ENCODE measurements around the gene SHOX. TPM values are rescaled to one million over a fixed set of nuclear protein-coding genes. Genes with fewer than 3 reads are reported as not detected.
"Not testable (repeated sequence)": the region's sequence is repeated elsewhere in the genome, so short reads cannot be mapped to it uniquely, and the experiment has no call there.

The SHOX gene
- total RNA-seq, 2 donors from 2014 or later = not detected

DNA sequence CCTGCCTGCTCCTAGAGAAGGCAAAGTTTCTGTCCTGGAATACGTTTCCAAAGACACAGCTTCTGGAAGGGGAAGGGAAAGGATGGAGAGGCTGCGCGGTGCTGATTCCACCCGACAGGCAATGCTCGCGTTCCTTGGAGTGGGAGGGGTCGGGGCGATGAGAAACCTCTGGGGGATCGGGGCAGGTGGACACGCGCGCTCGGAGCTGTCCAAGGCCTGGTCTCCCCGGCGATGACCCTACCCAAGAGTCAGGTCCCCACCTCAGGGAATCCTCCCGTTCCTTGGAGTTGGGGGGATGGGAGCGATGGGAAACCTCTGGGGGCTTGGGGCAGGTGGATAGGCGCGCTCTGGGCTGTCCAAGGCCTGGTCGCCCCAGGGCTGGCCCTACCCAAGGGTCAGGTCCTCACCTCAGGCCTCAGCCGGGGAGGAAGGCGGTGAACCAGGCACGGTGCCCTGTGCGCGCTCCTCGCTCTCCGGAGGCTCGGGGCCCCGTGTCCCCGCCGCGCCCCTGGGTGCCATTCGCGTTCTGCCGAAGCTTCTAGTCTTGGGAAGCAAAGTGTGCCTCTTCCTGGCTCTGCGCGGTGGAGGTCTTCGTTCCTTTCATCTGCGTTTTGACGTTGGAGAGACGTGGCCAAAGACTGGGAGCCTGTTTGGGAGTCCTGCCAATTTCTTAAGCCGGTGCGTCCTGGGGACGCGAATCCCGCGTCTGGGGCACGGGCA, 10.6 kb upstream of the SHOX start:
- intact Hi-C loops (cut with DNase I) = no loop called here
- DNase-seq (ENCODE audit: low spot score) = peak; percentile 57

DNA sequence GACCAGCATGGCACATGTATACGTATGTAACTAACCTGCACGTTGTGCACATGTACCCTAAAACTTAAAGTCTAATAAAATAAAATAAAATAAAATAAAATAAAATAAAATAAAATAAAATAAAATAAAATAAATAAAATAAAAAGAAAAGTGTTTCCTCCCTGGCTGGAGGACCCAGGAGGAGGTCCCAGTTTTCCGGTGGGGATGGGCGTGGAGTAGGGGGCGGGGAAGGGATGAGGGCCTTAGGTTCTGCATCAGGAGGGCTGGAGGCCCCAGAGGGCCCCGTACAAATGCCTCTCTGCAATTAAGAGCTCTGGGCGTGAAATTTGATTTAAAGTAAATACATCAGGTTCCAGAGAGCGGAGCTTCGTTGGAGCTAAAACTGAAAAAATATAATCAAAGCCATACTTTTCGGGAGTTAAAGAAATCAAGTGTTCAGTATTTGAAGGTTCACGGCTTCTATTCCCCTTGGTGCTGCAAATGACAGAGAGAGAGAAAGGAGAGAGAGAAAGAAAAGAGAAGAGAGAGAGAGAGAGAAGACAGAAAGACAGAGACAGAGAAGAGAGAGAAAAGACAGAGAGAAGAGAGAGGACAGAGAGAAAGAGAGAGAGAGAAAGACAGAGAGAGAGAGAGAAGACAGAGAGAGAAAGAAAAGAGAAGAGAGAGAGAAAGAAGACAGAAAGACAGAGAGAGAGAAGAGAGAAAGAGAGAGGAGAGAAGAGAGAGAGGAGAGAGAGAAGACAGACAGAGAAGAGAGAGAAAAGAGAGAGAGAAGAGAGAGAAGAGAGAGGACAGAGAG, 8.7 kb upstream of the SHOX start:
- intact Hi-C loops (cut with DNase I) = no loop called here
- DNase-seq (ENCODE audit: low spot score) = no peak

DNA sequence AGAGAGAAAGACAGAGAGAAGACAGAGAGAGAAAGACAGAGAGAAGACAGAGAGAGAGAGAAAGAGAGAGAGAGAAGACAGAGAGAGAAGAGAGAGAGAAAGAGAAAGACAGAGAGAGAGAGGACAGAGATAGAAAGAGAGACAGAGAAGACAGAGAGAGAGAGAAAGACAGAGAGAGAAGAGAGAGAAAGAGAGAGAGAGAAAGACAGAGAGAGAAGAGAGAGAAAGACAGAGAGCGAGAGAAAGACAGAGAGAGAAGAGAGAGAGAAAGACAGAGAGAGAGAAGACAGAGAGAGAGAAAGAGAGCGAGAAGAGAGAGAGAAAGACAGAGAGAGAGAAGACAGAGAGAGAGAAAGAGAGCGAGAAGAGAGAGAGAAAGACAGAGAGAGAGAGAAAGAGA, 7.8 kb upstream of the SHOX start:
- DNase-seq (ENCODE audit: low spot score) = not testable (repeated sequence)

DNA sequence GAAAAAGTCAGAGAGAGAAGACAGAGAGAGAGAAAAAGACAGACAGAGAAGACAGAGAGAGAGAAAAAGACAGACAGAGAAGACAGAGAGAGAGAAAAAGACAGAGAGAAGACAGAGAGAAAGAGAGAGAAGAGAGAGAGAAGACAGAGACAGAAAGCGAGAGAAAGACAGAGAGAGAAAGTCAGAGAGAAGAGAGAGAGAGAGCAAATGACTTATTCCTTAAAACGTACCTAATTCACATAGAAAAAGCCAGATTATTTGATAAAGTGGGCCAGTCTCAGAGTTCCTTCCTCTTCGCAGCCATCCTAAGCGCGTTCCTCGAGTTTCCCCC, 7.4 kb upstream of the SHOX start:
- intact Hi-C loops (cut with DNase I) = no loop called here
- no peak for DNase-seq (ENCODE audit: low spot score)

More for the DNA sequence above, 7.8 kb upstream of the SHOX start:
- intact Hi-C loops (cut with DNase I) = not testable (repeated sequence)

DNA sequence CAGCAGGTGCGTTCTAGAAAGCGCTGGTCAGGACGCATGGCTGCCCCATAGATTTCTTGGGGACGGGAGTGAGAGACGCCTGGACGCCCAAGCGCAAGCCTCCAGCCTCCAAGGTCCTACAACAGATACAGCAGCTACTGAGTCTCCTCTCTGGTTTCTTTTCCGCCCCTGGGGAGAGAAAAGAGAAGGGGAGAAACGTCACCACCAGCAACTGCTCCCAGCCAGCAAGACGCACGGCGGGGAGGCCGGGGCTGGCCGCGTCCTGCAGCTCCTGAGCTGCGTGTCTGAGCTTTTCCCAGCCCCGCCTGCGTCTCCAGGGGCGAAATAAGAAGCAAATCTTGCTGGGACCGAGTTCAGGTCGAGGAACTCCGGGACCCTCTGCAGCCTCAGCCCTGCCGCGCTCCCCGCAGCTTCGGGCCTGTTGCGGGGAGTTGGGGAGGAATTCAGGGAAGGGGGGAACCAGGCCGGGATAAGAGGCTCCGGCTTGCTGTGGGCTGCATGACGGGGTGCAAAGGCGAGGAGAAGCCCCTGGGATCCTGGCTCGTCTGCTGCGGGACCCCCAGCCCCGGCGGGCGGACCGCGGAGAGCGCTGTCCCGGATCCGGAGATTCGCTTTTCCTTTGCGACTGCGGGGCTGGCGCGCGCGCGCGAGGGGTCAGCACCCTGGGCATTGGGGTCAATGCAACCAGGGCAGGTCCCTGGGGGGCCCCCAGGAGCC, 6.8 kb upstream of the SHOX start:
- intact Hi-C loops (cut with DNase I) = no loop called here
- peak; percentile 64 for DNase-seq (ENCODE audit: low spot score)

DNA sequence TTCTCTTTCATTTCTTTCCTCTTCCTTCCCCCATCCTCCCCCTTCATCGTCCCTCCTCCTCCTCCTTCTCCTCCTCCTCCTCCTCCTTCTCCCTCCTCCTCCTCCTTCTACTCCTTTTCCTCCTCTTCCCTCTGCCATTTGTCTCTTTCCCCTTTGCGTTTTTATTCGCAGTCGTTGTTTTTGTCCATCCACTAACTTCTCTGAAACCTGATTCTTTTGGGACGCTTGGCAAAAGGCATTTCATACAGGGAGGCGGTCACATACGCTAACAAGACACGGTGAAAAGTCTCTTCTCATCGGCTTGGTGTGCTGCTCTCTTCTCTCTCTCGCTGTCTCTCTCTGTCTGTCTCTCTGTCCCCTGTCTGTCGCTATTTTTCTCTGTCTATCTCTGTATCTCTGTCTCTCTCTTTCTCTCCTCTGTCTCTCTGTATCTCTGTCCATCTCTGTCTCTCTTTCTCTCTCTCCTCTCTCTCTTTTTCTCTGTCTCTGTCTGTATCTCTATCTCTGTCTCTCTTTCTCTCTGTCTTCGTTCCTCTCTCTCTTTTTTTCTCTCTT, 5.4 kb upstream of the SHOX start:
- no peak for DNase-seq (ENCODE audit: low spot score)
- intact Hi-C loops (cut with DNase I) = no loop called here

DNA sequence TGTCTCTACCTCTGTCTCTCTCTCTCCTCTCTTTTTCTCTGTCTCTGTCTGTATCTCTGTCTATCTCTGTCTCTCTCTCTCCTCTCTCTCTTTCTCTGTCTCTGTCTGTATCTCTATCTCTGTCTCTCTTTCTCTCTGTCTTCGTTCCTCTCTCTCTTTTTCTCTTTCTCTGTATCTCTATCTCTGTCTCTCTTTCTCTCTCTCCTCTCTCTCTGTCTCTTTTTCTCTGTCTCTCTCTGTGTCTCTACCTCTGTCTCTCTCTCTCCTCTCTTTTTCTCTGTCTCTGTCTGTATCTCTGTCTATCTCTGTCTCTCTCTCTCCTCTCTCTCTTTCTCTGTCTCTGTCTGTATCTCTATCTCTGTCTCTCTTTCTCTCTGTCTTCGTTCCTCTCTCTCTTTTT, 4.5 kb upstream of the SHOX start:
- DNase-seq (ENCODE audit: low spot score); intact Hi-C loops (cut with DNase I): not testable (repeated sequence)

DNA sequence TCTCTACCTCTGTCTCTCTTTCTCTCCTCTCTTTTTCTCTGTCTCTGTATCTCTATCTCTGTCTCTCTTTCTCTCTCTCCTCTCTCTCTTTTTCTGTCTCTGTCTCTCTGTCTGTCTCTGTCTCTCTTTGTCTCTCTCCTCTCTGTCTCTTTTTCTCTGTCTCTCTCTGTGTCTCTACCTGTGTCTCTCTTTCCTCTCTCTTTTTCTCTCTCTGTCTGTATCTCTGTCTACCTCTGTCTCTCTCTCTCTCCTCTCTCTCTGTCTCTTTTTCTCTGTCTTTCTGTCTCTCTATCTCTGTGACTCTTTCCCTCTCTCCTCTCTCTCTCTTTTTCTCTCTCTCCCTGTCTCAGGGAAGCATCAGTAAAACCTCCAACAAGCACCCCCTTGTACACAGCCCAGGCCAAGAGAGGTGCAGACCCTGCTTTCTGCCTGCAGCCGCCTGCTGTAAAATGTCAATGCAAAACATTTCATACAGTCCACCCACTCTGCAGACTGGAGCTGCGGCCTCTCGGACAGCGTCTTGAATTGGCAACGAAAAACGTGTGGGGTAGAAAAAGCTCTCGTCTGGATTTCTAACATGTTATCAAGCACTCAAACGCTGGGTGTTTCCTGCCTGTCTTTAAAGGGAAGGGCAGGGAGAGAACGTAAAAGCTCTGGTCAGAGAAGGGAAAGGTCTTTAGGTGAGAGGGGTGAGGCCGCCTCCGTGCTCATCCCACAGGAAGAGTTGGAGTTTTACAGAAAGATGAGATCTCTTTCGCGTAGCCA, 3.7 kb upstream of the SHOX start:
- no peak for DNase-seq (ENCODE audit: low spot score)

DNA sequence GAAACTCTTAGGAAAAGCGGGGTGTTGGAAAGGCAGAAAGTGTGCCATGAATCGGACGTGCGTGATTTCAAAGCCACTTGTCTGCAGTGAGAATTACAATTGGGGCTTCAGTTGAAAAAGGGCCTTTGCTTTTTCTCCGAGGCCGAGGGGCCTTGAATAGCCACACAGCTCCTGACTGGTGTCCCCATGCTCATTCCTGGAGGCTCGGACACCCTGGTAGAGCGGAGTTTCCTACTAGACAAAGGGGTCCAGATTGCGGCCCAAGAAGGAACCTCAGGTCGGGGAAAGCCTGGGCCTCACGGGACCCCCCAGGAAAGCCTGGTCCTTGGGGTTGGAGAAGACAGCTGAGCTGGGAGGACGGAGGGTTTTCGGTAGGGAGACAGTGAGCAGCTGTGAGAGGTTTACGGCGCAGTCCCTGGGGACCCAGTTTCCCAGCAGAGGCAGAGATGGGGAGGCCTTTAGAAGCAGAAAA, 3.0 kb upstream of the SHOX start:
- intact Hi-C loops (cut with DNase I) = no loop called here
- DNase-seq (ENCODE audit: low spot score) = peak; percentile 43

More for the DNA sequence above, 3.7 kb upstream of the SHOX start:
- intact Hi-C loops (cut with DNase I) = no loop called here

DNA sequence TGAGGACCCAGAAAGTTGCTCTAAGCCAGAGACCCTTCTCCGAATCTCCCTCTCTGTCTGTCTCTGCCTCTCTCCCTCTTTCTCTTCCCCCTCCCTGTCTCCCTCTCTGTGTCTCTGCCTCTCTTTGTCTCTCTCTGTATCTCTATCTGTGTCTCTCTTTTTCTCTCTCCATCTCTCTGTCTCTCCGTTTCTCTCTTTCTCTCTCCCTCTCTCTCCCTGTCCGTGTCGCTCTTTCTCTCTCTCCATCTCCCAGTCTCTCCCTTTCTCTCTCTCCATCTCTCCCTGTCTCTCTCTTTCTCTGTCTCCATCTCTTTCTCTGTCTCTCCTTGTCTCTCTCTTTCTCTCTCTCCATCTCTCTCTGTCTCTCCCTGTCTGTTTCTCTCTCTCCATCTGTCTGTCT, 2.6 kb upstream of the SHOX start:
- intact Hi-C loops (cut with DNase I) = no loop called here
- no peak for DNase-seq (ENCODE audit: low spot score)

DNA sequence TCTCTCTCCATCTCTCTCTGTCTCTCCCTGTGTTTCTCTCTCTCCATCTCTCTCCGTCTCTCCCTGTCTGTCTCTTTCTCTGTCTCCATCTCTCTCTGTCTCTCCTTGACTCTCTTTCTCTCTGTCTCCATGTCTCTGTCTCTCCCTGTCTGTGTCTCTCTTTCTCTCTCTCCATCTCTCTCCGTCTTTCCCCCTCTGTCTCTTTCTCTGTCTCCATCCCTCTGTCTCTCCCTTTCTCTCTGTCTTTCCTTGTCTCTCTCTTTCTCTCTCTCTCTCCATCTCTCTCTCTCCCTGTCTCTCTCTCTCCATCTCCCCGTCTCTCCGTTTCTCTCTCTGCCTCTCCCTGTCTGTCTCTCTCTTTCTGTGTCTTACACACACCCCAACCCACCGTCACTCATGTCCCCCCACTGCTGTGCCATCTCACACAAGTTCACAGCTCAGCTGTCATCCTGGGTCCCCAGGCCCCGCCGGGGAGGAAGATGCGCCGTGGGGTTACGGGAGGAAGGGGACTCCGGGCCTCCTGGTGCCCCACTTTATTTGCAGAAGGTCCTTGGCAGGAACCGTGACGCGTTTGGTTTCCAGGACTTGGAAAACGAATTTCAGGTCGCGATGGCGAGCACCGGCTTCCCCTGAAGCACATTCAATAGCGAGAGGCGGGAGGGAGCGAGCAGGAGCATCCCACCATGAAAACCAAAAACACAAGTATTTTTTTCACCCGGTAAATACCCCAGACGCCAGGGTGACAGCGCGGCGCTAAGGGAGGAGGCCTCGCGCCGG, 1.2 kb upstream of the SHOX start:
- intact Hi-C loops (cut with DNase I) = no loop called here
- peak; percentile 66 for DNase-seq (ENCODE audit: low spot score)

DNA sequence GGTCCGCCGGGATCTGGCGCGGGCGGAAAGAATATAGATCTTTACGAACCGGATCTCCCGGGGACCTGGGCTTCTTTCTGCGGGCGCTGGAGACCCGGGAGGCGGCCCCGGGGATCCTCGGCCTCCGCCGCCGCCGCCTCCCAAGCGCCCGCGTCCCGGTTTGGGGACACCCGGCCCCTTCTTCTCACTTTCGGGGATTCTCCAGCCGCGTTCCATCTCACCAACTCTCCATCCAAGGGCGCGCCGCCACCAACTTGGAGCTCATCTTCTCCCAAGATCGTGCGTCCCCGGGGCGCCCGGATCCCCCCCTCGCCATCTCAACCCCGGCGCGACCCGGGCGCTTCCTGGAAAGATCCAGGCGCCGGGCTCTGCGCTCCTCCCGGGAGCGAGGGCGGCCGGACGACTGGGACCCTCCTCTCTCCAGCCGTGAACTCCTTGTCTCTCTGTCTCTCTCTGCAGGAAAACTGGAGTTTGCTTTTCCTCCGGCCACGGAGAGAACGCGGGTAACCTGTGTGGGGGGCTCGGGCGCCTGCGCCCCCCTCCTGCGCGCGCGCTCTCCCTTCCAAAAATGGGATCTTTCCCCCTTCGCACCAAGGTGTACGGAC, 482 bp upstream of the SHOX start:
- peak; percentile 71 for DNase-seq (ENCODE audit: low spot score)
- intact Hi-C loops (cut with DNase I) = no loop called here

DNA sequence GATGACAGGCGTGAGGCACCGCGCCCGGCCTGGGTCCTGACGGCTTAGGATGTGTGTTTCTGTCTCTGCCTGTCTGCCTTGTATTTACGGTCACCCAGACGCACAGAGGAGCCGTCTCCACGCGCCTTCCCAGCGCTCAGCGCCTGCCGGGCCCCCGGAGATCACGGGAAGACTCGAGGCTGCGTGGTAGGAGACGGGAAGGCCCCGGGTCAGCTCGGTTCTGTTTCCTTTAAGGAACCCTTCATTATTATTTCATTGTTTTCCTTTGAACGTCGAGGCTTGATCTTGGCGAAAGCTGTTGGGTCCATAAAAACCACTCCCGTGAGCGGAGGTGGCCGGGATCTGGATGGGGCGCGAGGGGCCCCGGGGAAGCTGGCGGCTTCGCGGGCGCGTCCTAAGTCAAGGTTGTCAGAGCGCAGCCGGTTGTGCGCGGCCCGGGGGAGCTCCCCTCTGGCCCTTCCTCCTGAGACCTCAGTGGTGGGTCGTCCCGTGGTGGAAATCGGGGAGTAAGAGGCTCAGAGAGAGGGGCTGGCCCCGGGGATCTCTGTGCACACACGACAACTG, 1.3 kb downstream of the SHOX start:
- intact Hi-C loops (cut with DNase I) = loop anchor here in 1 of 2 donors (1.0 kb wide), 1 partner anchor 24 kb away; no protein-coding TSS in a partner anchor
- no peak for DNase-seq (ENCODE audit: low spot score)

DNA sequence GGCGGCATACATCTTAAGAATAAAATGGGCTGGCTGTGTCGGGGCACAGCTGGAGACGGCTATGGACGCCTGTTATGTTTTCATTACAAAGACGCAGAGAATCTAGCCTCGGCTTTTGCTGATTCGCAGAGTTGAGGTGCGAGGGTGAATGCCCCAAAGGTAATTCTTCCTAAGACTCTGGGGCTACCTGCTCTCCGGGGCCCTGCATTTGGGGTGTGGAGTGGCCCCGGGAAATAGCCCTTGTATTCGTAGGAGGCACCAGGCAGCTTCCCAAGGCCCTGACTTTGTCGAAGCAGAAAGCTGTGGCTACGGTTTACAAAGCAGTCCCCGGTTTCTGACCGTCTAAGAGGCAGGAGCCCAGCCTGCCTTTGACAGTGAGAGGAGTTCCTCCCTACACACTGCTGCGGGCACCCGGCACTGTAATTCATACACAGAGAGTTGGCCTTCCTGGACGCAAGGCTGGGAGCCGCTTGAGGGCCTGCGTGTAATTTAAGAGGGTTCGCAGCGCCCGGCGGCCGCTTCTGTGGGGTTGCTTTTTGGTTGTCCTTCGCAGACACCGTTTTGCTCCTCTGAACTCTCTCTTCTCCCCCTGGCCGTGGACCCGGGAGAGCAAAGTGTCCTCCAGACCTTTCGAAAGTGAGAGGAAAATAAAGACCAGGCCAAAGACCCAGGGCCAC, 1.9 kb downstream of the SHOX start:
- intact Hi-C loops (cut with DNase I) = loop anchor here in 1 of 2 donors (1.0 kb wide), 1 partner anchor 24 kb away; no protein-coding TSS in a partner anchor
- DNase-seq (ENCODE audit: low spot score) = peak; percentile 63

DNA sequence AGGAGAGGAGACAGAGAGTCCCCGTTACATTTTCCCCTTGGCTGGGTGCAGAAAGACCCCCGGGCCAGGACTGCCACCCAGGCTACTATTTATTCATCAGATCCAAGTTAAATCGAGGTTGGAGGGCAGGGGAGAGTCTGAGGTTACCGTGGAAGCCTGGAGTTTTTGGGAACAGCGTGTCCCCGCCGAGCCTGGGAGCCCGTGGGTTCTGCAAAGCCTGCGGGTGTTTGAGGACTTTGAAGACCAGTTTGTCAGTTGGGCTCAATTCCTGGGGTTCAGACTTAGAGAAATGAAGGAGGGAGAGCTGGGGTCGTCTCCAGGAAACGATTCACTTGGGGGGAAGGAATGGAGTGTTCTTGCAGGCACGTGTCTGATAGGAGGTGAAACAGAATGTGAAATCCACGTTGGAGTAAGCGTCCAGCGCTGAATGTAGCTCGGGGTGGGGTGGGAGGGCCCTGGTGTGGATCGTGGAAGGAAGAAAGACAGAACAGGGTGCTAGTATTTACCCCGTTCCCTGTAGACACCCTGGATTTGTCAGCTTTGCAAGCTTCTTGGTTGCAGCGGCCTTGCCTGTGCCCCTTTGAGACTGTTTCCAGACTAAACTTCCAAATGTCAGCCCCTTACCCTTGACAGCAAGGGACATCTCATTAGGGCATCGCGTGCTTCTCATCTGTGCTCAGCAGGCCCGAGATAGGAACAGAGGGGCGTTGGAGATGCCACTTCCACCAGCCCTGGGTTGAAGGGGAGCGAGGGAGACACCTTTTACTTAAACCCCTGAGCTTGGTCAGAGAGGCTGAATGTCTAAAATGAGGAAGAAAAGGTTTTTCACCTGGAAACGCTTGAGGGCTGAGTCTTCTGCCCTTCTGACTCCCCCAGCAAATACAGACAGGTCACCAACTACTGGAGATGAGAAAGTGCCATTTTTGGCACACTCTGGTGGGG, 2.7 kb downstream of the SHOX start:
- intact Hi-C loops (cut with DNase I) = no loop called here
- no peak for DNase-seq (ENCODE audit: low spot score)
